Stimulated activated CD4-positive, alpha-beta T cell treated with anti-CD3 and anti-CD28 coated beads, Interleukin-4, amount 100 ng/mL, for 48 hours (primary cell): ENCODE measurements around the gene PLXDC2.
"Not testable (repeated sequence)": the region's sequence is repeated elsewhere in the genome, so short reads cannot be mapped to it uniquely, and the experiment has no call there.

Experiments used
- DNase-seq, 2 donors: peaks; one replicate each; pipeline ENCODE4 v3.0.0-alpha.2; 2020; ENCODE audit warnings: low read depth in 2 of 2

Gene PLXDC2

GRCh38 chr10:20045100-20045499 is 228.9 kb downstream of the PLXDC2 start:
- DNase-seq, result not testable (repeated sequence)

- DNase-seq, result no peak
These were observed 231.9 kb downstream of the PLXDC2 start for GRCh38 chr10:20048161-20048560.

GRCh38 chr10:20058135-20058534 is 241.9 kb downstream of the PLXDC2 start:
- no peak for DNase-seq

DNA sequence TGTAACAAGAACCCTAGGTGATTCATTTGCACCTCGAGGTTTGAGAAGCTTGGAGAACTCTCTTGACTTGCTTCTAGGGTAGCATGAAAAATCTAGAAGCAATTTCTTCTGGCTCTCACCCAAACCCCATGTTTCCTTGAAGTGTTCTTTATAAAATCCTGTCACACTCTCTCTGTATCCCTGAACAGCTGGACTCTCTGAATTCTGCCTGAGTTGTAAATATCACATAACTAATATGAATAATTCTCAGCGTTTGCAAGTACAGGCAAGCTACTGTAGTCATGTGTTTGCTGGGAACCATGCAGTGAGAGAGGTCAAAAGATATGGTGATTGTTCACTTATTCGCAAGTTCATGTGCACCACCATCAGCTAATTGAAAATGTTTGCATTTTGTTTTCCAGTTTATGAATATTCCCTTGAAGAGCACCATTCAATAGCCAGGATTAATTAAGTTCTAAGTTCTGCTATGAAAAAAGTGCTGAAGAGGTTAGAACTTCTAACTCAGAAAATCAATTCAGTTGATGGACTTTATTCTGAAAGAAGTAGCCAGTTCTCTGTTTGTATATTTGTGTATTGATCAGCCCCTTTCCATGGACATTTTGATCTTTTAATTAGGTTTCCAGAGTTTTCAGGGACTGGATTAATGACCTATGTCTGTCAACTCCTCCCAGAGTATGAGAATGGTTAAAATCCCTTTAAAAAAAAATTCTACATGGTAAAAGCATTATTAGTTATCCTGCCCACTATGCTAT is 243.0 kb downstream of the PLXDC2 start:
- DNase-seq, result no peak

DNA sequence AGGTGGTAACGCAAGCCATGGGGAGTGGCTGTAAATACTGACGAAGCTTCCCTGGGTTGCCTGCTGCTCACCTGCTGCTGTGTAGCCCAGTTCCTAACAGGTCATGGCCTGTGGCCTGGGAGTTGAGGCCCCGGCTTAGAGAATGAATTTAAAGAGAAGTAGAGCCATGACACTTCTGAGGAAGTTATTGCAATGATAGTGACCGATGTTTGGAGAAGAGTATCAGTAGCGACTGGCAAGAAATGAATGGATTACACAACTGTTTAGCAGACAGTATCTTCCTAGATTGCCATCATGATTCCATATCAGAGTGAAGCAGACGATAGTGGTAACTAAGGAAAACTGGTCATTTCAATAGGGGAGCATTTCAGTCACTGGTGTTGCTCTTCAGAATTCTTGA is 249.6 kb downstream of the PLXDC2 start:
- DNase-seq, result no peak

DNA sequence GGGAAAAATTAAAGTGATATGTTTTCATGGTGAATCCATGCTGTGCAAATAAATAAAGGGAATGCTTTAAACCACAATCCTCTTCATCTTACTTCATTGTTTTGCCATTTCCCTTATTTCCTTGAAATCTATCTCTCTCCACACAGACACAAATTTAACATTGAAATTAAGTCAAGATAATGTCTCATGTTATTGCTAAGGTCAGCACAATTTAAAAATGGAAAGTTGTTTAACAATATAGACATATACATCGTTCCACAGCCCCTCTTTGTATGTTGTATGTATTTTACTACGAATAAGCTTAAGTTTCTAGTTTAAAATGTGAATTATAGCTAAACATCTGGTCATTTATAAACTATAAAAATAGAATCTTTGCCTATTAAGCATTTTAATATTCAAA is 256.9 kb downstream of the PLXDC2 start:
- DNase-seq, result no peak

- no peak for DNase-seq
These were observed 259.5 kb downstream of the PLXDC2 start for GRCh38 chr10:20075713-20076112.

DNA sequence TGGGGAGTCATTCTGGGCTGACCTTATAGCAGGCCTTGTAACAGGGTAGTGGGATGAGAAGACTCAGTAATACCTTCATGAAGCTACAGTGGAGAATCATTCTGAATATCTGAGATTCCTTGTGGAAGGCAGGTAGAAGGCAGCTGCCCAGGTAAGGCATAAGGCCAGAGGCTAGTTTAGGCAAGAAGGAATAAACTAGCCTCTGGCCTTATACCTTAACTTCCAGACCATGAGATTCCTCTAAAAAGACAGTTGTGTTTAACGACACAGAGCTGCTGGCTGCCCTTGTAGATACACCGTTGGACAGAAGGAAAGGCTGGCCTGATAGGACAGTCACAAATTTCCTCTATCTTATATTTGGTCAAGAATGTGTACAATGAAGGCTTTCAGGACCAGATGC is 268.2 kb downstream of the PLXDC2 start:
- no peak for DNase-seq

GRCh38 chr10:20085115-20085514 is 268.9 kb downstream of the PLXDC2 start:
- no peak for DNase-seq

- no peak for DNase-seq
These were observed 271.1 kb downstream of the PLXDC2 start for GRCh38 chr10:20087353-20087752.

DNA sequence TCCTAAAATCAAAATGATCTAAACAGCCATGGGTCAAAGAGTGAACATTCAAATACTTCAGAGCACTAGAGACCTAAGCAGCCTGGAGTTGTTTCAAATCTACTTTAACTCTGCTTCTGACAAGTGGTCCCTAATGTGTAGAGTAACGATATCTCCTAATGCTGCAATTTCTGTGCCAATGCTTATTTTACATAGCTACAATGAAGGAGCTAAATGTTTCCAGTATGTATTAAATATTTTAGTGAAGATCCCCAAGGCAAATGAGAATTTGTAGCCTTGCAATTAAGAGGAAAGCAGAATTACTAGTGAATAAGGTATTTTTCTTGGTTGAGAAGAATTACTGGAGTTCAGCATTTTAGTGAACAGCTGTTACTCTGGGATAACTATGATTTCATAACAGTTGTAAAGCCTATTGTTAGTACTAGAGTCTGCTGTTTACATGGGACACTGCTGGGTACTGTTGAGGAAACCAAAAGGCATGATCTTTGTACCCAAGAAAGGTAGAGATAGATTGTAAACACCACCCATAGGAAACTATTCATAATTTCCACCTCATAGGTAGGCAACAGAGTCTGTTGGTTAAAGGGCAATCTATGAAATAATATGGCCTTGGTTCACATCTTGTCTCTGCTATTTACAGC is 271.9 kb downstream of the PLXDC2 start:
- DNase-seq, result no peak

GRCh38 chr10:20089879-20090278 is 273.6 kb downstream of the PLXDC2 start:
- DNase-seq, result no peak

DNA sequence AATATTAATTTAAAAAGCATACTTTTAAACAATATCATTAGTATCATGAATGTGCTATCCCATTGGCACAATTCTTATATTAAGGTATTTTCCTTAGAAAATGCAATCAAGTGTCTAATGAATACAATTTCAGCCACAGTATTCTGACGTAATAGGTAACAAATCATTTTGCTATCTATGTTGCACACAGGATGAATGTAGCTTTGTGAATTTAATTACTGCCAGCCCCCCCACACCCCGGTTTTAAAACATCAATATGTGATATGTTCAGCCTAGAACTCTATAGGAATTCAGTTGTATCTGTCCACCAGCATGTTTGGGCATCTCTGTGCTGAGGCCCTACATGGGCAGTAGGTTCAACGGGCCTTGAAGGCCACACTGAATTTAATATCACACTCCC is 274.6 kb downstream of the PLXDC2 start:
- DNase-seq, result no peak

- no peak for DNase-seq
These were observed 275.5 kb downstream of the PLXDC2 start for GRCh38 chr10:20091698-20092097.

- DNase-seq, result no peak
These were observed 277.4 kb downstream of the PLXDC2 start for GRCh38 chr10:20093600-20093999.

- DNase-seq, result no peak
These were observed 278.2 kb downstream of the PLXDC2 start for GRCh38 chr10:20094226-20094976.

DNA sequence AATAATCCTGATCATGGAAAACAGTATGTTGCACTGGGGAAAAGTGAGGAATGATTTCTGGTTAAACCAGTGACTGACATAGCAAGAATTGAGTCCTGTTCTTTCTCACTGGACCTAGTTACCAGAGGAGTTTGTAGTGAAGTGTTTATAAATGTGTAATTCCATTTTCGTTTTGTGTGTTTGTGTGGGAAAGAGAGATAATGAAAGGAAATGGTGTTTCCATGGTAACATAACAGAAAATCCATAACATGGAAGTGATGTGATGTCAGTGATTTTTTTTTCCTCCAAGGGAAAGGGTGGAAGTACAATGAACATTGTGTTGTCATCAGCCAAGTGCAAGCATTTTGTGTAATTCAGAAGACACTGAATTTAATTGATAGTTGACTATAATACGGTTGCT is 283.9 kb downstream of the PLXDC2 start:
- no peak for DNase-seq

DNA sequence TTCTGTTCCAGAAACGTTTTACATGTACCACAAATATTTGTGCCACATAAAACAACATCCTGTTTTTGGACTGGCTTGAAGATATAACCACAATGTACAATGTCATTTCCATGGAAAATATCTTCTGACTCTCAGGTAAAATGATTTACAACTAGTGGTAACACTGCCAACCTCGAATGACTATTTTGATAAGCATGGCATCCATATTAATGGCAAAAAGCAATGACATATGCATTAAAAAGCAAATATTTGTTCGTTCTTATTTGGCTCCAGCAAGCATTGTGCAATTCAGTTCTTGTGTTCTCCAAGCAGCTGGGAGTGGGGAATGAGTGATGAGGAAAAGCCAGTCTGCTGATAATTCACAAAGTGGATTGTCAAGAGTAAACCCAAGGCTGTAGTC is 289.0 kb downstream of the PLXDC2 start:
- DNase-seq, result no peak

DNA sequence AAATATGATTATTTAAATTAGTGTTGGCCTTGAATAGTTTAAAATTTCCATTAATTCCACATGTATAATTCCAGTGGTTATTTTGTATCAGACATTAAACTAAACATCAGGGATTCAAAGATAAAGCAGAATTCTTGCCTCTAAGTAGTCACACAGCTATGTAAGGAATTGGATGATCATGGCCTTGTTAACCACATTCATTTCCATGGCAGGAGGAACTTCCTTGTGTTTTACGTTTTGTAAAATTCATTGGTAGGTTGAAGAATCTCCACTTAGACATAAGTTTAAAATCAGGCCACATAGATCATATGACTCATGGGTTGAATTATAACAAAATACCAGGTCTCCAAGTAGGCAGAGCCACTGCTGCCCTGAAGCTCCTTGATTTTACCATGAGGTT is 289.7 kb downstream of the PLXDC2 start:
- no peak for DNase-seq

- DNase-seq, result no peak
These were observed 291.8 kb downstream of the PLXDC2 start for GRCh38 chr10:20108021-20108420.

- DNase-seq, result no peak
These were observed 293.4 kb downstream of the PLXDC2 start for GRCh38 chr10:20109613-20110012.

GRCh38 chr10:20110125-20111100 is 294.2 kb downstream of the PLXDC2 start:
- no peak for DNase-seq
